Measurements from ENCODE around the gene HMX1. TPM values are rescaled to one million over a fixed set of nuclear protein-coding genes. Genes with fewer than 3 reads are reported as not detected.

Gene HMX1
- polyA plus RNA-seq, 1 of the 3 experiments (the other 2 are of a cell fraction), result 0.20 TPM

GRCh38 chr4:8920289-8920965 lies 48.8 kb upstream of the HMX1 start:
- Histone ChIP-seq H3K4me3 (ENCODE audit: low read depth in 2 of 2, low read length in 1 of 2) (no peak overlapping the region), H3K9me3 (no peaks in the 10 kb centered on the region), H2AFZ (ENCODE audit: low read depth) (no peak overlapping the region), H3K36me3 (replicated peaks in 1 of 2; ENCODE audit: control insufficient read depth in 1 of 2, insufficient read depth in 2 of 2, low read length in 1 of 2) (no peaks in the 10 kb centered on the region), H3K27ac (ENCODE audit: low read depth in 2 of 2, low read length in 1 of 2) (no peak overlapping the region), H3K4me1 (ENCODE audit: control insufficient read depth in 1 of 2, insufficient read depth in 2 of 2, low read depth in 1 of 2, low read length in 1 of 2) (no peaks in the 10 kb centered on the region; a peak in 1 of 4 replicates), H3K9me2 (no peaks in the 10 kb centered on the region), H3K9ac (no peak overlapping the region), H3K79me2 (ENCODE audit: insufficient read depth) (no peaks in the 10 kb centered on the region), H3K4me2 (no peak overlapping the region), H4K20me1 (ENCODE audit: insufficient read depth) (no peaks in the 10 kb centered on the region), H3F3A (replicated peaks; ENCODE audit: insufficient read depth) (no peaks in the 10 kb centered on the region), H3K27me3 (ENCODE audit: insufficient read depth) (no peaks in the 10 kb centered on the region)
- ChIA-PET CTCF (interaction anchor here (1.0 to 3.3 kb wide), 5 partner anchors 8 to 452 kb away, joined by 3 to 13 read pairs (median 3); no protein-coding TSS in a partner anchor), POLR2A (no interaction called here)
- no peak for DNase-seq
- WGBS (ENCODE audit: low lambda C conversion rate), result 39% methylated on average over 14 of the region's 14 CpGs
- TF ChIP-seq, protein P1, sequence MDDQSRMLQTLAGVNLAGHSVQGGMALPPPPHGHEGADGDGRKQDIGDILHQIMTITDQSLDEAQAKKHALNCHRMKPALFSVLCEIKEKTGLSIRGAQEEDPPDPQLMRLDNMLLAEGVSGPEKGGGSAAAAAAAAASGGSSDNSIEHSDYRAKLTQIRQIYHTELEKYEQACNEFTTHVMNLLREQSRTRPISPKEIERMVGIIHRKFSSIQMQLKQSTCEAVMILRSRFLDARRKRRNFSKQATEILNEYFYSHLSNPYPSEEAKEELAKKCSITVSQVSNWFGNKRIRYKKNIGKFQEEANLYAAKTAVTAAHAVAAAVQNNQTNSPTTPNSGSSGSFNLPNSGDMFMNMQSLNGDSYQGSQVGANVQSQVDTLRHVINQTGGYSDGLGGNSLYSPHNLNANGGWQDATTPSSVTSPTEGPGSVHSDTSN (IDR thresholded peaks at IDR 0.05), result no peak
- no peak for TF ChIP-seq MEF2A (IDR thresholded peaks at IDR 0.05; ENCODE audit: borderline replicate concordance, low read depth)
- TF ChIP-seq CHD2 (IDR thresholded peaks at IDR 0.05; ENCODE audit: low read length, partially characterized antibody), result no peak
- TF ChIP-seq SIN3A (IDR thresholded peaks at IDR 0.05; ENCODE audit: borderline replicate concordance, low read depth, low read length), result no peak
- TF ChIP-seq YY1 (IDR thresholded peaks at IDR 0.05; ENCODE audit: low read depth), result no peak
- no peak for TF ChIP-seq TCF12 (IDR thresholded peaks at IDR 0.05)
- no peak for TF ChIP-seq GABPA (IDR thresholded peaks at IDR 0.05; ENCODE audit: low read depth)
- TF ChIP-seq FOSL2 (IDR thresholded peaks at IDR 0.05; ENCODE audit: borderline replicate concordance, low read depth), result no peak
- no peak for TF ChIP-seq RFX5 (IDR thresholded peaks at IDR 0.05; ENCODE audit: low read length)
- TF ChIP-seq CTCF (IDR thresholded peaks at IDR 0.05), result no peak
- TF ChIP-seq, protein P2, sequence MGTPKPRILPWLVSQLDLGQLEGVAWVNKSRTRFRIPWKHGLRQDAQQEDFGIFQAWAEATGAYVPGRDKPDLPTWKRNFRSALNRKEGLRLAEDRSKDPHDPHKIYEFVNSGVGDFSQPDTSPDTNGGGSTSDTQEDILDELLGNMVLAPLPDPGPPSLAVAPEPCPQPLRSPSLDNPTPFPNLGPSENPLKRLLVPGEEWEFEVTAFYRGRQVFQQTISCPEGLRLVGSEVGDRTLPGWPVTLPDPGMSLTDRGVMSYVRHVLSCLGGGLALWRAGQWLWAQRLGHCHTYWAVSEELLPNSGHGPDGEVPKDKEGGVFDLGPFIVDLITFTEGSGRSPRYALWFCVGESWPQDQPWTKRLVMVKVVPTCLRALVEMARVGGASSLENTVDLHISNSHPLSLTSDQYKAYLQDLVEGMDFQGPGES (IDR thresholded peaks at IDR 0.05; ENCODE audit: low read depth, low read length), result no peak
- TF ChIP-seq SMC3 (IDR thresholded peaks at IDR 0.05; ENCODE audit: low read depth, low read length), result no peak

GRCh38 chr4:8919651-8920288 lies 48.1 kb upstream of the HMX1 start:
- H3K4me2 ChIP-seq, result no peak overlapping the region
- CTCF ChIA-PET, result interaction anchor here (0.6 to 3.3 kb wide), 6 partner anchors 9 to 451 kb away, joined by 3 to 13 read pairs (median 3); no protein-coding TSS in a partner anchor
- no peak overlapping the region for H3K27ac ChIP-seq (ENCODE audit: low read depth in 2 of 2, low read length in 1 of 2)
- no peaks in the 10 kb centered on the region for H3K79me2 ChIP-seq (ENCODE audit: insufficient read depth)
- H3K36me3 ChIP-seq (replicated peaks in 1 of 2; ENCODE audit: control insufficient read depth in 1 of 2, insufficient read depth in 2 of 2, low read length in 1 of 2), result no peaks in the 10 kb centered on the region
- no peak for DNase-seq
- no peaks in the 10 kb centered on the region for H4K20me1 ChIP-seq (ENCODE audit: insufficient read depth)
- WGBS (ENCODE audit: low lambda C conversion rate), result 11% methylated on average over 8 of the region's 16 CpGs
- no peak overlapping the region for H3K9ac ChIP-seq
- H3K27me3 ChIP-seq (ENCODE audit: insufficient read depth), result no peaks in the 10 kb centered on the region
- no peak overlapping the region for H3K4me3 ChIP-seq (ENCODE audit: low read depth in 2 of 2, low read length in 1 of 2)
- H3K9me2 ChIP-seq, result no peaks in the 10 kb centered on the region
- no peaks in the 10 kb centered on the region for H3F3A ChIP-seq (replicated peaks; ENCODE audit: insufficient read depth)
- H2AFZ ChIP-seq (ENCODE audit: low read depth), result no peak overlapping the region
- no peaks in the 10 kb centered on the region; a peak in 1 of 4 replicates for H3K4me1 ChIP-seq (ENCODE audit: control insufficient read depth in 1 of 2, insufficient read depth in 2 of 2, low read depth in 1 of 2, low read length in 1 of 2)
- POLR2A ChIA-PET, result no interaction called here
- H3K9me3 ChIP-seq, result no peaks in the 10 kb centered on the region
- TF ChIP-seq USF1 (IDR thresholded peaks at IDR 0.05; ENCODE audit: borderline replicate concordance, low read depth) (no peak), SIN3A (IDR thresholded peaks at IDR 0.05; ENCODE audit: borderline replicate concordance, low read depth, low read length) (no peak), ZBTB33 (IDR thresholded peaks at IDR 0.05; ENCODE audit: borderline replicate concordance, low read depth) (no peak), USF2 (IDR thresholded peaks at IDR 0.05; ENCODE audit: borderline replicate concordance, low read depth, low read length) (no peak)
- TF ChIP-seq, protein P1 (IDR thresholded peaks at IDR 0.05), result no peak

Measured in SK-N-SH (cell line).